ENCODE measurements around the gene MRE11.
"Not testable (repeated sequence)": the region's sequence is repeated elsewhere in the genome, so short reads cannot be mapped to it uniquely, and the experiment has no call there.

Gene MRE11

DNA sequence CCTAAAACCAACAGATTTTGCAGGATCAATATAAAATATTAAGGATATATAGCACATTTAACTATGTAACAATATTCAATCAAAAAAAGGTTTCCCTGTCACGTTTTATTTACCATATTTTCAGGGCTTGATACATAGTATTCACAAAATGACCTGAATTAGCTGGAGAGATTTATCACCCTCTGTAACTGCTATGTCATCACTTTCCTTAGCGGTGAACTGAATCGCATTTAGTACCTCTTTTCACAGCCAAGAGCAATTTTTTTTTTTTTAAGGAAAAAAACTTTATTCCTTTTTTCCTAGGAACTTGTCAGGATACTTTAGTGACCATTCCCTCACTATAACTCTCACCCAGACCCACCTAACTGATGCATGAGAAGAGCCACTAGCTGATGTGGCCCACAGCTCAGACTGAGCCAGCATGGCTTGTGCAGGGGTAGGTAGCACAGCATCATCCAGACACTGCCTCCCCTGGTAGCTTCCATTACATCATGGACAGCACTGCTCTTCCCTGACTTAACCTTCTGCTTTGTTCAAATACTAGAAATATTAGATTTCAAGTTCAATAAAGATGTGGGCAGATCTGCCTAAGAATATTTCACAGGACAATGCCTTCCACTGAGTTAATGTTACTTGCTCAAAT is 75.4 kb downstream of the MRE11 start:
- DNase-seq, result no peak

- DNase-seq, result peak; percentile 36
These were observed 76.2 kb downstream of the MRE11 start for GRCh38 chr11:94417386-94417987.

DNA sequence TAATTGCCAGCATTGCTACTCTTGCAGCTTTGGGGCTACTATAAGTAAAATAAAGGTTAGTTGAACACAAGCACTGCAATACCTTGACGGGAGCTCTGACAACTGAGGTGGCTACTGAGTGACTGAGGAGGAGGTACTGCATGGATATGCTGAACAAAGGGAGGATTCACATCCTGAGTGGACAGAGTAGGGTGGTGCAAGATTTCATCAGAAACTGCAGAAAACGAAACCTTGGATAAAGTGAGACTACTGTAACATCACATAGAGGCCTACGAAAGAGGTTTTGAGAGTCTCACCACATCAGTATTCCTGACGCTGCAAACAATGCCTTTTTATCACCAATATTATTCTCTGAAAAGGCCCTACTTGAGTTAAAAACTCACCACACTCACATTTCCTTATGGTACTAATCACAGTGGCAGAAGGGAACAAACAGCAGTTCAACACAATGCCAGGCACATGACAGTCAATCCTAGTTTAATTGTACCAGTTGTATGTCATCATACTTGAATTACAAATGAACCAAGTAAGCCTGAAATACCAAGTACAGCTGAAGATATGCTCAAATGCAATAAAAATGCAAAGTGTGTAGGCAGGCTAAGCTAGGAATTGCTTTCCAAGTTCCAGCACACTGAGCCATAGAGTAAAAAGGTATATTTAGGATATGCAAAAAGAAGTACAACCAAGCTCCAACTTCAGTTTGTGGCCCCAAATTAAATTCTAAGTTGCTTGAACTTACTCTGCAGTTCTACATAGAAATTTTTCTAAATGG is 88.4 kb downstream of the MRE11 start:
- DNase-seq, result no peak

DNA sequence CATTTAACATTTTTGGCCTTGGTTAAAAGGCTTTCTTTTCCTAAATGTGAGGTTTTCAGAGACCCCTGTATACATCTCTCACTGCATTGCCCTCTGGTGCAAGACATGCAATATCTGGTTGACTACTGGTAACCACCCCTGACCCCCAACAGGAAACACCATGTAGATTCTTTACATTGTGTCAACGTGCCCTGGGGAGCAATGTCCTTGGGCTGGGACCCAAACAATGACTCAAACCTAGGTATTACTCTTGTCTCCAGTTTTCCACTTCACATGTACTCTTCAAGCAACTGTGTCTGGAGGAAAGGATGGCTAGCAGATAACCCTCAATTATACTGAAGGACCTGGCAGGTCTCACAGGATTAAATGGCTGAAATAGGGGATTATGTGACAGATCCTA is 91.3 kb downstream of the MRE11 start:
- peak; percentile 13 for DNase-seq

DNA sequence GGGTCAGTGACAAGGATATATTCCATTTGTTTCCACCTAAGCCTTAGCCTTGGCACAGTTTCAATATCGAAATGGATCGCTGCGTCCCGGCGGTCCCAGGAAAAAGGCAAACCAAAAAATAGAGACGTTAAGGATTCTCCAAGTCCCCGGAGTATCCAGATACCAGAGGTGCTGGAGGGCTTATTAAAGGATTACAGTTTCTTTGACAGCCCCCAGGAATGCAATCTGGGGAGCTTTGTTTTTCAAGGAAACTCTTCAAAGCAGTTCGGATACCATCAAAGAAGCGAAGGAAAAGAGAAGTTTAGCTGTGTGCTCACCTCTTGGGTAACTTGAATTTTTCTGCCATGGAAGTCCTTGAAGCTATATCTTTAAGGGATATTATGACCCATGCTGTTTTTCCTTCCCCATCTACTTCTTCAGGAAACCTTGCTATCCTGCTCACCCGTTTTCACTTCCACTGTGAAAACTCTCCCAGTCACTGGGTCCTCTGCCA is 91.8 kb downstream of the MRE11 start:
- DNase-seq, result no peak

- peak; percentile 24 for DNase-seq
These were observed 92.5 kb downstream of the MRE11 start, which contains the start of gene GPR83 for GRCh38 chr11:94400839-94401772. TSS of gene GPR83 (minus strand) at chr11:94401419. CDS start at chr11:94401247, 172 bp downstream.

DNA sequence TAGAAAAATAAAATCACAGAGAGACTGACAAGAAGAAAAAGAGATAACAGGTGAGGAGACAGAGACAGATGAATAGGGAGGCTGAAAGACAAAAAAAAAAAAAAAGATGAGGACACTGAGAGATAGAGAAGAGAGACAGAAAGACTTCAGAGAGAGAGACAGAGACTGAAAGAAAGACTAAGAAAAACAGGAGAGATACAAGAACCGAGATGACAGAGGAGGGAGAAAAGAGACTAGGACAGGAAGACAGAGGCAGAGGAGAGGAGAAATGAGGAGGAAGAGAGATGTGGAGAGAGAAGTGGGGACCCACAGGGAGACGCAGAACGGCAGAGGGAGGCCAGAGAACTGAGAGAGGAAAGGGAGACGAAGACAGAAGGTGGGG is 93.2 kb downstream of the MRE11 start:
- DNase-seq, result no peak

DNA sequence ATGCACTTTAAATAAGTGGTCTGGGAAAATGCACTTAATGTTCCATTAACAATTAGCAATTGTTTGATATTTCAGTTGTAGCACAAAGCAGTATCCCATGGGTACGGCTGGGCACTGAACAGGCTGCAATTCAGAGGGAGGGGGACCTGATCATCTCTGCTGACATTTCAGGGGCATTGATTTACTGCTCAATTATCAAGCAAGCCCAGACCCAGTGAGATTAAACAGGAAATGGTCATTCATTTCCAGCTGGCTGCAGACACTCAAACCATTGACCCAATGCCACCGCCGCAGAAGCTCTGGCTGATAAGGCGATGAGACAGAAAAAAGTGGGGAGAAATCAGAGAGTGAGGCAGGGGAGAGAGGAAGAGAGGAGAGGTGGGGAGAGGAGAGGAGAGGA is 93.6 kb downstream of the MRE11 start:
- DNase-seq, result no peak

GRCh38 chr11:94398101-94398500 is 95.5 kb downstream of the MRE11 start:
- DNase-seq, result no peak

GRCh38 chr11:94396282-94396681 is 97.4 kb downstream of the MRE11 start:
- DNase-seq, result no peak

- DNase-seq, result not testable (repeated sequence)
These were observed 101.7 kb downstream of the MRE11 start for GRCh38 chr11:94391937-94392336.

GRCh38 chr11:94379613-94380012 is 114.0 kb downstream of the MRE11 start:
- DNase-seq, result no peak

DNA sequence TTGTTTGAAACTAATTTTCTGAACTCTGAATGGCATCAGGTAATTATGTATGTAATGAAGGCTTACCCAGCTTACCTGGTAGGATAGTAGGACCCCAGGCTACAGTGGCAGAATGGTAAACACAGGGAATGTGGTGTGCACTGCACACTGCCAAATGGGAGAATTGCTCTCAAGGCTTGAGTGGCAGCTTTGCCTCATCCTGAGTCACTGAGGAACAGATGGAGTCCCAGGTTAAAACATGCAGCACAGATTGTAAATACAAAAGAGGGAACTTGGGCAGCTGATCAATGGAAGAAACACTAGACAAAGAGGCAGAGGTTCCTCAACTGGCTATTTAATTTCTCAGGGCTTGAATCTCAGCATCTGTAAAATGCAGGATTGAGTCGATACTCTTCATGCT is 116.8 kb downstream of the MRE11 start:
- no peak for DNase-seq

- not testable (repeated sequence) for DNase-seq
These were observed 123.1 kb downstream of the MRE11 start for GRCh38 chr11:94370576-94370975.
